CD4-positive, alpha-beta T cell treated with Interferon gamma for 1 hour (primary cell): ENCODE measurements around the gene CACNG5.

Source experiments
- DNase-seq: peaks from one replicate; pipeline ENCODE4 v3.0.0-alpha.2; 2020

Gene CACNG5

DNA sequence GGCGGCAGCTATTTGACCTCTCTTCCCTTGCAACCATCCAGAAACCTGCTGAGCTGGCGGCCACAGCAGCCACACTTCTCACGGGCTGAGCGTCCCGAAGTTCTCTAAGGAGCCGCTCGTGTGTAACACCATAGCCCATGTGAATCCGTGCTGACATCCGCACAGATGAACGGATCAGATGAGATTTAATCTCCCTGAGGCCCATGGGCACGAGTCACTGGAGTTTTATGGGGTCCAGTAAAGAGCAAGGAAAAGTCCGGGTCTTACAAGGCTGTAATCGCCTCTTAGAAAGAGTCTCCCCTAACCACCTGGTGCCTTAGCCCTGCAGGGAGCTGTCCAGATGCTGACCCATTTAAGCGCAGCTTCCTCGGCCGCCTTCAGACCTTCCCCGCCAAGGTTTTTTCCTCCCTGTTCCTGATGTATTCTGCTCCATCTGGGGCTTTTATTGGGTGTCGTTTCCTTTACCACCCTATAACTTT is 5.5 kb upstream of the CACNG5 start:
- no peak for DNase-seq

DNA sequence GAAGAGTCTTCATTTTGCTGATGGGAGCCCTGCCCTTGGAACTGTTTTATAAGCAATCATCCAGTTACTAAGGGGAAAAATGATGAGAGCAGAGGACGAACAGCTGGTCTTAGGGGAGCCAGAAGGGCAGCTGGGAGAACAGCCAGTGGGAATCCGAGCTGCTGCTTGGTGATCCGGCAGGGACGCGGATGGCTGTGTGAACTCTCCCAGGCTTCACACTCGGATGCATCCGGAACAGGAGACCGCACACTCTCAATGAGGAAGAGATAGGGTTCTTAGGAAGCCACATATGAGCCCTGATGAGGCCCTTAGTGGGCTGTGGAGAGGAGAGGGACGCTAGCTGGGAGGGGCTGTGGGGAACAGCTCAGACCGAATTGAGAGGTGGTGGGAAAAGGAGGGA is 5.0 kb upstream of the CACNG5 start:
- no peak for DNase-seq

DNA sequence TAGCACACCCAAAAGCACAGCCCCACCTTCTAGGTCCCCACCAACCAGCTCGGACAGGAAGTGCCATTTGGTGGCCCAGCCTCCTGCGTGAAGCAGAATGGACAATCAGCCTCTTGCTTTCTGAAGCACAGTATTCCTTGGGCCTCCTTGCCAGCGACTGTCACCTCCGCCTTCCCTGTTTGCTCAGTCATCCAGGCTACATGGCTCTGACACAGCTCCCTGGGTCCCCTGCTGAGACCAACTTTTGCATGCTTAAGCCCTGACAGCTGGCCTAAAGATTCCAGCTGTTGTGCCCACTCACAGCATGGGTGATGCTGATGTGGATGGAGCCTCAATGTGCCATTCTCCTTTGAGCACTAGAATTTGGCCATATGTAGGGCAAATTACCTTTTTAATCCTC is 4.5 kb upstream of the CACNG5 start:
- DNase-seq, result no peak

DNA sequence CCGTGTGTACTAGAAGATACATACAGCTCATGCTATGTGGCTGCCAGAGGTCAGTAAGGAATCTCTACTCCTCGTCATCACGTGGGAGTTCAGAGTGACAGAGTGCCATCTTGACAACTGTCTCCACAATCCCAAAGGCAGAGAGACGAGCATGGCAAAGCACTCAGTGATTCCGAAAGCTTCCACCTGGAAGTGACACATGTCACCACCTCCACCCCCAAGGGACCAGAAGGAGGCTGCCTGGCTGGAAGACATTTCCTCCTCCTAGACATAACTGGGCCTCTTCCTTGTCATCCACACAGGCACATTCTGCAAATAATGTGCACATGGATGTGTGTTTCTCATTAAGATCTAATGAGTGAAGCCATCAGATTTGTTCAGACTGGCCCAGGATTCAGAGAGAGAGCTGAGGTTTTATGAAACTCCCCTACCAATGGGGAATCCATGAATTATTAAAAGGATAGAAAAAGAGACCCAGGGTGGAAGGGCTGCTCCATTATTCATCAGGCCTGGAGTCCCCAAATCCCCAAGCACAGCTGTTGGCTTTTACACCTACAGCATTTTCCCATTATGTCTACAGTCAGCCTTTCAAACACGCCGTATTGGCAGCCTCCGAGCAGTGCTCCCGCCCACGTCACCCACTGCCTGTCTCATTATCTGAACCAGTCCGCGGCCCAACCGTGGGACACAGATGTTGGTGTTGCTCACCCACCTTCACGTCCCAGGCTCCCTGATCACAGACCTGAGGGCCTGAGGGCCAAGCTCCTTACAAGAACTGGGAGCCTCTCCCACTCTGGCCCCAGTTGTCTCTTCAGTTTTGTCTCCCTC is 3.3 kb upstream of the CACNG5 start:
- no peak for DNase-seq

DNA sequence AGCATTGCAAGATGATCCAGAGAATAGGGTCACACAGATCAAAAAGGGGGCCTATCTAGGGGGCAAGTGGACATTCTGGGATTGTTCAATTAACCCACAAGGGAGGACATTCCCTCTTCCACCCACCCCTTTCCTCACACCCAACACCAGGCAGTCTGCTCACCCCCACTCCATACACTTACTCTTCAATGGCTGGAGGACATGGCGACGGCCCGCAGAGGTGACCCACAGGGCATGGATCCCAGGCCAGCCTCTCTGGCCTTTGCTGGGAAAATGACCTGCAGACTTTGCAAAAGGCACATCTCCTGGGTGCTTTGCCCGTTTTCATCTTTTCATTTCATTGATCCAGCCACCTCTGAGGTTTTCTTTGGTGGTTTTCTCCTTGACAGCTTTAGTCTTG is 1.7 kb upstream of the CACNG5 start:
- DNase-seq, result no peak

DNA sequence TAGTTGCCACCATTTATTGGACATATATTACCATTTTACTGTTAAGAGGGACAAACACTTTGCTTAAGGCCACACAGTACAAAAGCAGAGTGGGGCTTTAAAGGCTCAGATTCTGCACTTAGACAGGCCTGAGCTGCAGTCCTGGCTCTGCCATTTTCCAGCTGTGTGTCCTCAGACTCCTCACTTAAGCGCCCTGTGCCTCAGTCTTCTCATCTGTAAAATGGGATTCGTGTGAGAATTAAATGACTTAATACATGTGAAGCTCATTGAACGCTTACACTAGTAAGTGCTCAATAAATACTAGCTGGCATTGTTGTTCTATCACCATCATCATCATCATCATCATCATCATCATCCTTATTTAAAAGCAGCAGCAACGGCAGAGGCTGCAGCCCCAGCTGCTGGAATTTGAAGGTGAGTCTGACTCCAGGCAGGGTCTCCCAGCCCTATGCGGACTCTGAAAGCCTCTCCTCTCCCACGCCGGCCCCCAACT is 445 bp upstream of the CACNG5 start:
- no peak for DNase-seq

DNA sequence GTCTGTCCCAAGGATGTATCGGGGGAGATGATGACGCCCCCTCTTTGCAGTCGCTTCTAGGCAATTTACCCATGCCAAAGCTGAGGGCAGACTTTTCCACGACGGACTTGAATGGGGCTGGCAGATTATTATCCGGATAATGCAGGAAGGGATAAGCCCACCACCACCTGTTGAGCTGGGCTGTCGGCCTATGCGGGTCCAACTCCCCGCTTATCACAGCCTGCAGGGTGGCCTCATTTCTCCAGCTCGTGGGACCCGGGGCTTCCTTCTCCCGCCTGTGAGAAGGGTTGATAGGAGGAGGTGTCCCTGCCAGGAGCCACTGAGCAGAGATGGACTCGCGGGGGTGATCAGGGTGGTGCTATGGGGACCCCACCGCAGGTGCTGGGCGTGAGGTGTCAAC is 559 bp downstream of the CACNG5 start:
- DNase-seq, result no peak

DNA sequence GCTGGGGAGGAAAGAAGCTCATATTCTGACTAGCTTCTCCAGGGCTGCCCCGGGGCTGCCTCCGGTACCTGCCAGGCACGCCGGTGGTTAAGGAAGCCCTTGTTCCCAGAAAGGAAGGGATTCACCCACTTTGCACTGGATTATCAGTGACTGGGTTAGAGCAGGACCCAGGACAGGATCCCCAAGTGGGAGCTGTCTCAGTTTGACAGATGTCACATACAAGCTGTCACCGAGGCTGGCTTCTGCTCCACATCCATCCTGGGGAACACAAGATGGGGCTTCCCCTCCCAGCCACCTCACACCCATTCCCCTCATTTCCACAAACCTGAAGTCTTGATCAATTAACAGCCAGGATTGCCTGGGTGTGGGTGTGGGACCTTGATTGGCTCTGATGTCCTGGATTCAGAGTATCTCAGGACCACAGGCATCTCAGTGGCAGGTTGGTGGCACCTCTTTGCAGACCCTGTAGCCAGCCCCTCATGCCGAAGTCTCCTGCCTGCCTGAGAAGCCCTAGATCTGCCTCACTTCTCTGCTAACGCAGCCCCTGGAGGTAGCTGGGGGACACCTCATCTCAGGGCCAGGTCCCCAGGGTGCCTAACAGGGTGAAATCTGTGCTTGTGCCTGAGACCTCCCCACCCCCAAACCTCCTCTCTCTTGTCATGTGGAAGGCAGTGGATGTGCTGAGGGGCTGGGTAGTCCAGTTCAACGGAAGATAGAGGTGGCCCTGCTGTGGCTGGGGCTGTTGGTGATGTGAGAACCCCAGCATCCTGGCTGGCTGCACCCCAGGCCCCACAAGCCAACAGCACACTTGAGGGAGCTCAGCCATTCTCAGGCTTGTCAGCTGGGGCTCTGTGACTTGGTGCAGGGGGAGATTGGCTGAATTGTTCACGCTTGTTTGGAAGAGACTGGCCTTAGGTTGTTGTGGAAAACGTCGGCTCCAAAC is 1.4 kb downstream of the CACNG5 start:
- no peak for DNase-seq

DNA sequence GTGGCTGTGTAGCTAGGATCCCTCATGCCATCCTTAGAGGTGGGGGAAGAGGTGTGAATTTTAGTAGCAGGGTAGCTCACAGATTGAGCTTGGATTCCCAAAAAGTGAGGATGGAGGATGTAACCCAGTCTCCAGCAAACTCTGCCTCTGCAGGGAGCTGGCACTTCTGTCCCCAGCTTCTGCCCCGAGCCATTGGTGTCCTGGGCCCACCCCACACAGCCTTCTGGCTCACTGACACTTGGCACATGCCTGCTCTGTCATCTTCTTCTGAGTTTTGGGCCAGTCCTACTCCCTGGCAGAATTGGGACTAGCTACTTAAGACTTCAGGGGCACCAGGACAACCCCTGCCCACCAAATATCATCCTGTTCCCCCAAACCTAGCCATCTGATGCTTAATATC is 2.3 kb downstream of the CACNG5 start:
- DNase-seq, result no peak

DNA sequence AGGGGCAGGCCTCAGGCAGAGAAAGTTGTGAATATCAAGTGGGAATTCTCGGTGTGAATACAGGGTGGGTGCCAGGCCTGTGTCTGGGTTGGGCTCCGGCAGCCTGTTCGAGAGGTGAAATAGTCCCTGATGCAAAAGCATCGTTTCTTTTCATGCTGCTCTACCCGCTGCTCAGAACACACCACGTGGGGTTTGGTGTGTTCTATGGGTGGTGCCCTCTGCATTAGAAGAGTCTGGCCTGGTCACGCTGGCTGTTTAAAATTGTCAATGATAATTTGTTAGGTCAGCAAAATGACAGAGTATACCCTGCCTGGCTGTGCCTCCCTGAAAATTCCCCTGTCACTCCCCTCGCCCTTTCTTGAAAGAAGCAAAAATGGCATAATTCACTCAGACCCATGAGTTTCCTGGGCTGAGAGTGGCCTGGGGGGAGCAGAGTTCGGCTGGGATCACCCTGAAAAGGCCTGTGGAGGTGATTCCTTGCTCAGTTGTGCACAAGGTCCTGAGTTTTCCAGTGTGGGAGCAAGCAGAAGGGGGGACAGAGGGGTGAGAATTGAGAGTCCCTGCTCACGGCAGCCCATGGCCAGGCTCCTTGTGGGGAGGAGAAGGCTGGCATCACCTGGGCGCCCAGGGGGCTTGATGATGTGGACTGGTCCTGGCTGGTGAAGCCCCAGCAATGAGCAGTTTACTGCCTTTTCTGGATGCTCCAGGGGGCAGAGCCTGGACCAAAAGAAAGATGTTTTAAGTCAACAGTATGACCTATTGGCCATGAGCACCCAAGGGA is 3.2 kb downstream of the CACNG5 start:
- no peak for DNase-seq

DNA sequence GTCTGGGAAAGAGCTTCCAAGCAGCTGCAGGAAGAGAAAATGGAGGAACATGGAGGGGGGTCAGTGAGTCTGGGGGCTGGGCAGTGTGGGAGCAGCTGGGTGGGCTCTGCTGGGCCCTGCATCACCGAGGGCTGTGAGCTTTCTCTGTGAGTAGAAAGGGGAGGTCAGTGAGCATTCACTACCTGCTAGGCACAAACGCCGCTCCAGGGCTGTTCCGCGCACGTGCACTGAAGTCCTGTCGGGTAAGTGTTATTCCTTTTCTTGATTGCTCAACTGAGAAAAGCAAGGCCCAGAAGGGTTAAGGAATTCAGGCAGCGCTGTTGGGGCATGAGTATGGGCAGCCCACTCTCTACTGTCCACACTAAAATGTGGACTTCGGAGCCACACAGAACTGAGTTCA is 4.7 kb downstream of the CACNG5 start:
- no peak for DNase-seq

DNA sequence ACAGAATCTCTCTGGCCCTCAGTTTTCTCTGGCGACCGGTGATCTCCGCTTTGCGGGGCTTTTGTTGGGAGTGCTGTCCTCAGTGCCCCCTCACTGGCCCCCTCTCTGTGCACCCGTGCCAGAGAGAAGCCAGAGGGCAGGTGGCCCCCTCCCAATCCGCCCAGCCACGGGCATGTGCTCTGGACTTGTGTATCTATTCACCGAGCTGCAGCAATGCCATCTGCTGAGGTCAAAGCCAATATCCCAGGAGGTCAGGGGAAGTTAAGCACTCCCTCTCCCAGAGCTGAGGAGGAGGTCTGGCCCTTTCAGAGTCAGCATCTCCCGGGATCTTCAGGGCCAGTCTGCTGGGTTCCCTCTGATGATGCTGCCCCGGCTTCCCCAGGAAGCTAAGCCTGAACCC is 5.1 kb downstream of the CACNG5 start:
- no peak for DNase-seq

DNA sequence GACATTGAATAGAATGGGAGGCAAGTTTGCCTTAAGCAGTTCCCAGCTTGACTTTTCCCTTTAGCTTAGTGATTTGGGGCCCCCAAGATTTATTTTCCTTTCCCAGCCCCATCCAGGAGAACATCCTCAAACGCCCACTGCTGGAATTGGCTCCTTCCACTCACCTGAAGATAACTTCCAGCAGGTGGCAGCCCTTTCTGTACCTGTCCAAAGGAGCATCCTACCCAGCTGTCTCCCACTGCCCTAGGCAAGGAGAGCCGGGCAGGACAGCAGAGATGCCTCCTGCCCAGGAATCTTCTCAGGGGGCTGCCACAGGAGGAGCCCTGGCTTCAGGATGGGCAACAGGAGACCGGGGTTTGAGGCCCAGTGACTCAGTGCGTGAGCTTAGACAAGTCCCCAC is 6.4 kb downstream of the CACNG5 start:
- no peak for DNase-seq

DNA sequence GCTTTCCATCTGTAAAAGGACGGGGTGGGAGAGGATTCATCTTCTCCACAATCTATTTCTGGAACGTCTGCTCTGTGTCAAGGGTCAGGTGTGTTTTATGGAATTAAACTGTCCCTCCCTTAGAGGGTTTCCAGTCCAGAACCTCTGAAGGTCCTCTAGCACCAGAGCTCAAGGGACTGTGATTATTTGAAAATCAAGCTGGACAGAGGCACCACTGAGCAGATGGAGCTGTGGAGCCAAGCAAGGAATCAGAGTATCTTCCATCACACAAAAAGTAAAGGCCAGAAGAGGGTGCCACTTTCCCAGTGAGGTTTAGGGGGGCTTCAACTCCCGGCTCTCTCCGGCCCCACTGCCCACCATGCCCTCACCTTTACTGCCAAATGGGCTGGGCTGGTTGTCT is 6.8 kb downstream of the CACNG5 start:
- DNase-seq, result no peak

DNA sequence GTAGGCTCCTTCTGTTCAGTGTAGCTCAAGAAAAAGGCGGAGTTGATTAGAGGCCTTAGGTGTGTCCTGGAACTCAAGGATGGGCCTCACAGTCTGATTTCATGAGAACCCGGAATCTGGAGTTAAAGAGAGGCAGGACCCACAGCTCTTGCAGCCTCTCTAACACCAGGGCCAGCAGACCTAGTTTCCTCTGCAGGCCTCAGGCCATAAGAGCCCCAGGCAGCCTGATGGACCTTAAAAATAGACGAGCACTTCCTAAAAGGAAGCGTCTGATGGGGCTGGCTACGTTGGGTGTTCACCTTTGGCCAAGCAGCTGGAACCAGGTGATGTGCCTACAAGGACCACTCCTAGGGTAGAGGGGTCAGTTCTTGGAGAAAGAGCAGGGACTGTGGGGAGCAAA is 7.6 kb downstream of the CACNG5 start:
- DNase-seq, result no peak

DNA sequence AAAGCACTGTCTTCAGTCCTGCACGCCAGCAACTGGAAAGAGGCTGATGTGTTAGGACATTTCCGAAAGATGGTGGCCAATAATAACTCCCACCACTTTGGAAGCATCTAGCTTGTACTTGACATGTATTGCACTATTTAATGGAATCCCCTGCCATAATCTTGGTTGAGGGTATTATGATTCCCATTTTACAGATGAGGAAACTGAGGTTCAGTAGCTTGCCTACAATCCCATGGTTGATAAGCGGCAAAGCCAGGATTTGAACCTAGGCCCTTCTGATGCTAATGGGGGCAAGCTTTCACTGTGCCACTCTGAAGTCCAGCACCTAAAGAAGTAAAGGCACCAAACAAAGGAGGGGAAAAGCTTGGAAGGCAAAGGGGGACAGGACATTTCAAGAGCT is 8.0 kb downstream of the CACNG5 start:
- DNase-seq, result no peak

DNA sequence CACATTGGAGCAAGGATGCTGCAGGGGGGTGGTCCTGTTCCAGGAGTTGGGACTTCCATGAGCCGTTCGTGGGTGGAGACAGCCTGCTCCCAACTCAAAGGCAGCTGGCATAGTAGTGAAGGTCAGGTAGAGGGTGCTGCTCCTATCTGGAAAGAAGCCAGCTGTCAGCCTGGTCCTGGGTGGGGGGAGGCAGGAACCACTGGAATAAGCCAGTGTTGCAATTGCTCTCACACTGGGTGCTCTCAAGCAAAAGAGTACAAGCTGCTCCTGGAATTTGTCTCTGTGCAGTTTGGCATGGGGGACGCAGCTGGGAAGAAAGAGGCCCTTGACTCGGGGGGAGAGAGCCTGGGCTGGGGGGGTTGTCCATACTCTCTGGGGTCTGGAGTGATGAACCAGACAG is 8.7 kb downstream of the CACNG5 start:
- no peak for DNase-seq

DNA sequence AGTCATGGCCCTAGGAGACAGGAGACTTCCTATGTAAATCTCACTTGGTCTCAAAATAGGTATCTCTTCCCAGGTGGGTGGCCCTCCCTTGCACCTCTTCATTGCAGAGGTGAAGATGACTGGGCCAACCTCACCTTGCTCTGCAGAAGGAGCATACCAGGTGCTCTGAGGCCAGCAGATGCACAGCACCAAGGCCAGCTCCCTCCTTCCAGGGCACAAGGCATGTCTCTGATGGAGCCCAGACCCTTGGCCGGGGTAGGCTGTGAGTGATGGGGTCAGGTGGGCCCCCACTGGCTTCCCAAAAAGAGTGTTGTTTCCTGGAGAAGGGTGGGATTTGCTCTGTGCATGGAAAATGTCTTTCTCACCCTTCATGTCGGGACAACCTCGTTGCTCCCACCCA is 12.8 kb downstream of the CACNG5 start:
- no peak for DNase-seq

DNA sequence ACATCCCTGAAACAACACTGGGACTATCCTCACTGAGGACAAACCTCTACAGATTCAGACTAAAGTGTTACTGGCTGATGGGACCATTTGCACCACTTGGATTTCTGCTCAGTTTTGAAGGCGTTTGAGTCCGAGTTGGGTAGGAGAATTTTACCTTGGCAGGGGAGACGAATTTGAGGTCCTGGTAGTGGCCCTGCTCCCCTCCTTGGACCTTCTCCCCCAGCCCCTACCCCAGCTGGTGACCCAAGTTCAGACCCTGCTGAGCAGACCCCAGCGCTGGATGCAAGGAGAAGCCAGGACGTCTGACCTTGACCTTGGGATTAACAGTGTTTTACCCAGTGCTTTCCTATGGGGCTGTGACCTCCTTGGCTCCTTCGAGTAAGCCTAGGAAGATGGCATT is 13.6 kb downstream of the CACNG5 start:
- no peak for DNase-seq

DNA sequence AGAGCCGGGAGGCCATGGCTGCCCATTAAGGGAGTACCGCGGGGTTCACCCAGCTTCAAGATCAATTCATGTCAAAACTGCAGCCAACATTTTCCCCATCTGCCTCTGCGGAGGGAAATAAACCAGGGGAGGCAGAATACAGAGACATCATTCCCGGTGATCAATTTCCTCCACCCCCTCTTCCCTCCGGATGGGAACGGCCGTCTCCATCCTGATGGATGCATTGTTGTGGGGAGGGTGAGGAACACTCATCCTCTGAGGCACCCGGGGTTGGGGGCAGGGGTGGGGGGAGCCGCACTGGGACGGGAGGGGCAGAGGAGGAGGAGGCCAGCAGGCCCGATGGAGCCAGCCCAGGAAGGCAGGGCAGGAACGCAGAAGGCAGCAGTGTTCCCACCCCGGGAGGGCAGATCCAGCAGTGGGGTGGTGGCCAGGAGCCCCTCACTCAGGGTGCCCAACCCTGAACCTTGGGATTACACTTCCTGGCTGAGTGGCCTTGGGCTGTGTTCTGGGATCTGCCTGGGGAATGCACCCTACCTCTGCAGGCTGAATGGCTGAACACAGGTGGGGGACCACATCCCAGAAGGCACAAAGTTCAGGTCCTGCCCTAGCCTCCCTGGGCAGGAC is 14.2 kb downstream of the CACNG5 start:
- no peak for DNase-seq

DNA sequence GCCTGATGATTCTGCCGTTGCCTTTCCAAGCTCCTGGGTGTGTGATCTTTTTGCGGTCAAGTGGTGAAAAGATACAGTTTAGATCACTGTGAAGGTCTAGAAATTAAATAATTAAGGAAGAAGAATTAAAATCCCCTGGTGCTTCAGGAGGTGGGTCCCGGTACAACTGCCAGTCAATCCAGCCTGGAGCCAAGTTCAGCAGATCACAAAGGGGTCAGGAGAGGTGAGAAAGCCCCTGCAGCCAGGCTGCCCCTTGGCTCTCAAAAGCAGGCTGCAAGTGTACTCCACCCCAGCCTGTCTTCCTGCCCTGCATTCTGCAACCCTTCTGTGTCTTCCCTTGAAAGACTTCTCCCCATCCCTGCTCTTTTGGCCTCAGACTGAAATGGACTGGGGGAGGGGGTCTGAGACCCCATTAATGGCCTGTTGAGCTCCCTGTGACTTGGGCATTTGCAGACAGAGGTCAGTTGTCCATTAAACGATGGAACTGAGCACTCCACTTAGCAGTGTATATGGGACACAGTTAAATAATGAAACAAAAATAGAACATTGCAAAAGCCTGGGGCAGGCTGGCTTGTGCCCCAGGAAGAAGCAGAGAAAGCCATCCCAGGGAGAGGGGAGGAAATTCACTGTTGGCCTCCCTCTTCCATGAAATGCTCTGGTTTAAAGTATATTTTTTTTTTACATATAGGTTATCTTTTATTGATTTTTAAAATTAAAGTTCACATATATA is 15.1 kb downstream of the CACNG5 start:
- no peak for DNase-seq

DNA sequence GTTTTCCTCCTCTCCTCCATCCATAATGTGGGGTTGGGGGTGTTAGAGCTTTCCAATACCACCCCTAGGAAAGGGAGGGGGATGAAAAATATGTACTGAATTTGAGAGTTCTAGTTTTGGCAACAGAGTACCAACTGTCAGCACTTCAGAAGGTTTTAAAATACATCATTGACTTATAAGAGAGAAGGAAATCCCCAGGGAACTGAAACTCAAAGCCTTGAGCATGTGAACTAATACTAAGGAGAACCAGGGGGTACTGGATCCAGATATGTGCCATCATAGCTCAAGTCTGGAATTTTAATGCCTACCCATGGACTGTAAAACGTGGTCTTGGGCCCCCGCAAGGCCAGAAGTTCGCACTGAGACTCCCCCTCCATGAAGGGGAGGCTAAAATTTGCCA is 15.8 kb downstream of the CACNG5 start:
- no peak for DNase-seq
